ENCODE results near the gene SEMA6A. TPM values are rescaled to one million over a fixed set of nuclear protein-coding genes. Genes with fewer than 3 reads are reported as not detected.

The SEMA6A gene
- total and polyA plus RNA-seq, 9 of the 15 experiments (the other 6 are each of a cell fraction or from before 2014, with no cell fraction given), result 0.04 to 0.42 (median 0.18) TPM; not detected in 5

DNA sequence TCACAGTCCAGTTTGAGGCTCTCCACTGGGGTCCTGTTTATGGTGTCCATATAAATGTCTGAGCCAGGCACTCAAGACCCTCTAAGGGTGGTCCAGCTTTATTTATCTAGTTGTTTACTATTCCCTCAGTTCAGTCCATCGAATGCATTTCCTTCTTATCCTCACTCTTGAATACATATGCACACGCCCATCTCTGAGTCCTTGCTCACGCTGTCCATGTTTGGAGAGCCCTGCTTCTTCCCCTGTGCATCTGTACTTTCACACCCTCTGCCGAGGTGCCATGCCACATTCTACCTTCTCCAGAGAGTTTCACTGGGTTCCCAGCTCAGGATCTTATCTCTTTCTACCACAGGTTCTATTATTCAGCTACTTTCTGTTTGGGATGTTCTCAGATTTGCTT lies 30.2 kb upstream of the SEMA6A start:
- ATAC-seq (no peak), DNase-seq (ENCODE audit: extremely low read depth in 1 of 4, low spot score in 3 of 4) (no peak), FAIRE-seq (no peak)
- no peaks in the 10 kb centered on the region for H3K36me3 ChIP-seq (ENCODE audit: control insufficient read depth, insufficient read depth, low read length)
- no peak overlapping the region for H2AFZ ChIP-seq (ENCODE audit: low read depth, low read length)
- POLR2A ChIA-PET, result no interaction called here
- no peaks in the 10 kb centered on the region for H3K9me3 ChIP-seq (replicated peaks; ENCODE audit: control insufficient read depth, insufficient read depth, low read depth, low read length)
- intact Hi-C loops (cut with micrococcal nuclease) (no loop called here), in situ Hi-C loops (cut with MboI) (no loop called here)
- no peaks in the 10 kb centered on the region for H3K4me1 ChIP-seq (replicated peaks in 1 of 2; ENCODE audit: control insufficient read depth in 2 of 2, insufficient read depth in 2 of 2, low read length in 2 of 2)
- CTCF ChIA-PET (ENCODE audit: low intra/inter-chr PET ratio), result no interaction called here
- H3K79me2 ChIP-seq (ENCODE audit: control insufficient read depth, insufficient read depth, low read length), result no peaks in the 10 kb centered on the region
- H3K4me2 ChIP-seq (ENCODE audit: insufficient read depth, low read length), result no peak overlapping the region
- 0% methylated on average over 4 of the region's 4 CpGs for WGBS (ENCODE audit: insufficient coverage, low coverage, missing lambda C conversion rate)
- H3K27ac ChIP-seq (ENCODE audit: extremely low read depth, low read depth, low read length), result no peak overlapping the region
- H3K4me3 ChIP-seq, result no peak overlapping the region
- H3K27me3 ChIP-seq (ENCODE audit: control insufficient read depth in 2 of 2, insufficient read depth in 2 of 2, low read length in 2 of 2), result no peaks in the 10 kb centered on the region
- no TSS peak for BruUV-seq (replicated peaks)
- H3K9ac ChIP-seq (ENCODE audit: insufficient read depth in 1 of 2, low read depth in 2 of 2, low read length in 2 of 2), result no peak overlapping the region
- no peaks in the 10 kb centered on the region for H3K9me1 ChIP-seq (ENCODE audit: control insufficient read depth, insufficient read depth, low read length)
- no peaks in the 10 kb centered on the region for H4K20me1 ChIP-seq (replicated peaks; ENCODE audit: control insufficient read depth, insufficient read depth, low read length)
- TF ChIP-seq POLR3G (IDR thresholded peaks at IDR 0.05; ENCODE audit: extremely low read depth, insufficient read length, insufficient replicate concordance), result no peak
- TF ChIP-seq SP1 (CRISPR knock-in tag; IDR thresholded peaks at IDR 0.05), result no peak
- no peak for TF ChIP-seq ZBTB8A (IDR thresholded peaks at IDR 0.05; ENCODE audit: partially characterized antibody)
- TF ChIP-seq POLR2G (IDR thresholded peaks at IDR 0.05; ENCODE audit: low read depth, low read length), result no peak
- TF ChIP-seq CBFA2T2 (conservative IDR thresholded peaks at IDR 0.05), result no peak
- no peak for TF ChIP-seq ZNF584 (CRISPR knock-in tag; IDR thresholded peaks at IDR 0.05; ENCODE audit: low read depth)
- no peak for TF ChIP-seq MEIS2 (IDR thresholded peaks at IDR 0.05; ENCODE audit: partially characterized antibody)
- TF ChIP-seq ZNF318 (IDR thresholded peaks at IDR 0.05; ENCODE audit: borderline replicate concordance in 1 of 2, low read depth in 1 of 2), result no peak
- TF ChIP-seq TFAM (CRISPR knock-in tag; conservative IDR thresholded peaks at IDR 0.05), result no peak

All from K562 (cell line).